ENCODE measurements around the gene KIAA1328.

KIAA1328 gene

DNA sequence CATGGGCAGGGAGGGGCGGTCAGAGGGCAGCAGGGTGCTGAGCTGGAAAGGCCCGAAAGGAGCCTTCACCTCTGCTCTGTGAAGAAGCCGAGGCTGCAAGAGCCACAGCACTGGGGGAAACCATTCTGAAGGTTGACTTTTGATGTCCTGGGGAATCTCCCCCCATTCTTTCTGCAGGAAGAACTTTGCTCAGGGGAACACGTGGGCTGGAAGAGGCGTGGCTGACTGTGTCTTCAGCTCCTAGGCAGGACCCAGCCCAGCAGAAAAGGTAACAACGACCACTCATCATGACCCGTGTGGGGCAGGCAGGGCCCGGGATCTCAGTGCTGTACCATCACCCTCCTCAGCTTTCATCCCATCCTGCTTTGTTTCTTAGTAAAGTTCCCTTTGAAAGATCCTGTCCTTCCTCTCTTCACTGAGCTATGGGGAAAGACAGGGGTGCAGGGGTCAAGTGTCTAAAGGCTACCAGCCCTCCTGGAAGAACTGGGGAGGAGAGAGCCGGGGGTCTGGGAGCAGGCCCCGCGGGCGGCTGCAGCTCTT, 424.0 kb downstream of the KIAA1328 start:
- no peak for DNase-seq (ENCODE audit: low read depth in 2 of 2)

DNA sequence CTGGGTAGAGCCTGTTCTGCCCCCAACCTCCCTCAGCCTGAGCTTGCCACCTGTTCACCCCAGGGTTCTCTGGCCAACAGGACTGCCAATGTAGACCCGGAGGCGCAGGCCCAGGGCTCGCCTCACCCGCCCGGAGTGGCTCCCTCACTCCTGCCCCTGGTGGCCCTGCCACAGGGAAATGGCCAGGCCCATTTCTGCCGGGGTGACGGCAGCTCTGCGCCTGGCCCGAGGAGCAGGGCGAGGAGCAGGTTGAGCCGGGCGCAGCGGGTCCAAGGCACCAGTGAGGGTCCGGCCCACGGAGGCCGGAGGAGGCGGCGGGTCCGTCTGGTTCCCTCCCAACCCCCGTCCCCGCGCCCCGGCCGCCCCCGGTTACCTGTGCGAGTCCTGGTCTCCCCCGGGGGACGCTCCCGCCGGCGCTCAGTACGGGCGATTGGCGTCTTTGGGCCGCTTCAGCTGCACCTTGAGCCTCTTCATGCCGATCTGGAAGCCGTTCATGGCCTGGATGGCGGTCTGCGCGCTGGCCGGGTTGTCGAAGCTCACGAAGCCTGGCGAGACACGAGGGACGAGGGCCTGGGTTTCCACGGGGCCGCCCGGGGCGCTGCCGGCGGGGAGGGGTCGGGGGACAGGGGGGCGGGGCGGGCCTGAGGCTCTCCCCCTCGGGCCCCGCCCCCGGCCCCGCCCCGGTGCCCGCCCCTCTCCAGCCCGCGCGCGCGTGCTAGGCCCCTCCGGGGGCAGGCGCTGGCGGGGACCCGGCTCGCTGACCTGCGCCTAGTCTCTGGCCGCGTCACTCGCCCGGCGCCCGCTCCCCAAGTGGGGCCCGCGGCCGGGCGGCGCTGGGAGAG, 424.7 kb downstream of the KIAA1328 start:
- DNase-seq (ENCODE audit: low read depth in 2 of 2), result no peak

DNA sequence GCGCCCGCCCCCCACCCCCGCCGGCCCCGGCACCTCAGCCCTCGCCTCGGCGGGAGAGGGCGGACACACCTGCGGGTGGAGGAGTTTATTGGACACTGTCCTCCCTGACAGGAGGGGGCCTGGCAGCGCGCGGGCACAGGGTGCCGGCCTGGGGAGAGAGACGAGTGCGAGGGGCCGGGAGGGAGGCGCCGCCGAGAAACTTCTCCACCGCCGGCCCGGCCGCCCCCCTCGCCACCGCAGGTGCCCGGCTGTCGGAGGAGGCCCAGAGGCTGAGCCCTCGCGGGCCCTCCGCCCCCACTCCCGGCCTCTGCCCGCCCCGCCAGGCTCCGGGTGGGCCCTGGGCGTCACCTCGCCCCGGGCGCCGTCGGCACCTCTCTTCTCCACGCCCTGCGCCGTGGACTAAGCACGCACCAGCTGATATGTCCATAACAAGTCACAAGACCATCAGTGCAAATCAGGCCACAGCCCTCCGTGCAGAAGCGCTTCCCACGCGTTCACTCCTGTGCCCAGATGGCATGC, 425.4 kb downstream of the KIAA1328 start:
- DNase-seq (ENCODE audit: low read depth in 2 of 2), result no peak

DNA sequence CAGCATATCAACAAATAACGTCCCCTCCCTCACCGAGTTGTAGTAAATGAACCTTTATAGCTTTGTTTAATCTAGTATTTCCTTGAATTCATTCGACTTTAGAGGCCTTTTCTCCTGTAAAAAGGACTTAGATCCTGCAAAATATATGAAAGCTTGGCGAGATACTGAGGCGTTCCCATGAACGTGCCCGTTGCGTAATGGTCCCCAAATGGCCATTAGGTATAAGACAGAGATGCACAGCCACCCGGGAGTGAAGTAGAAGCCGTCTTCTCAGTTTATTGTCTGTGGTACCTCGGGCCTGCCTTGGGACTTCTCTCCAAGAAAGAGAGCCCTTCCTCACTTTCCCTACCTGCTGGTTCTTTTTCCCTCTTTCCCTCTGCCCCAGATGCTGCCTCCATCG, 426.0 kb downstream of the KIAA1328 start:
- no peak for DNase-seq (ENCODE audit: low read depth in 2 of 2)

DNA sequence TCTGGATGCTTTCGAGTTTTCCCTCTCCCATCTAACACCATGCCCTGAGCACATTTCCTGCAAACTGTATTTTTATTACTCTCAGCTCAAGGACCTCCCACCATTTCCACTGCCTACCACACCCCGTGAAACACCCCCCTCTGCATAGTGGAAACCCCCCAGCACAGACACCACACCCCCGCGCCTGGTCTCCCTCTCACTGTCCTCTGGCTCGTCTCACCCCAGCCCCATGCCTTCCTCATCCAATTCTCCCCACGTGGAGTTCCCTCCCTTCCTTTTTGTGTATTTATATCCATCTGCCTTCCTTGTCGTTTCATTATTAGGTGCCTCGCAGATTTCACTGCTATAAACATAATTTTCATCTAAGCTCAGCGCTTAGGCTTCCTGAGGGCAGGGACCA, 429.2 kb downstream of the KIAA1328 start:
- no peak for DNase-seq (ENCODE audit: low read depth in 2 of 2)

DNA sequence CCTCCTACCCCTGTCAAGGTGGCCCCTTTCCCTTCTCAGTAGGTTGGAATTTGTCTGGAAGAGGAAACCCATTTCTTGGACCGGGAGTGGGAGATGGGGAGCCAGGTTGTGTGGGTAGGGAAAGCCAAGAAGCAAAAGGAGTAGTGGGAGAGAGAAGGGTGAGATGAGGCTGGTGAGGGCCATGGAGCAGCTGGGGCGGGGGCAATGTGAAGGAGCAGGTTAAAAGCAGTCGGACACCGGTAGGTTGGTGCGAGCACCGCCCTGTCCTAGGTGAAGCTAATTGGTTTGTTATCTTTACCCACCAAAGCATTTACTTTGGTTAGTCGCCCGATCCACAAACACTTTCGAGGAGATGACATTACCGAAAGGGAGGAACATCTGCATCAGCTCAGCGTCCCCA, 429.9 kb downstream of the KIAA1328 start:
- DNase-seq (ENCODE audit: low read depth in 2 of 2), result no peak

DNA sequence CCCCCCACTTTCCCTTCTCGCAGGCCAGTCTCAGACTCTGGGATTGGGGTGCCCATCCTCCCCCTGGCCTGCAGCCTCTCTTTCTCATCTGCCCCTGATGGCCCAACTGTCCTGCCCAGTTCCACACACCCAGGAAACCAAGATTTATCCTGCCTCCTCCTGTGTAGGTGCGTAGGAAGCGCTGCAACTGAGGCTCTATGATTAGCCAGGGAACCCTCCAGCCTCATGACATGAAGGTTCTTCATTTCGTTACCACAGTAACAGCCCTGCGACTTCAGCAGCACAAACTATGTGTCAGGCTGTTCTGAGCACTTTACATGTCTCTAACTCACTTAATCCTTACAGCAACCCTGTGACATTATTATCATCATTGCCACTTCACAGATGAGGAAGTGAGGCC, 430.8 kb downstream of the KIAA1328 start:
- DNase-seq (ENCODE audit: low read depth in 2 of 2), result no peak

DNA sequence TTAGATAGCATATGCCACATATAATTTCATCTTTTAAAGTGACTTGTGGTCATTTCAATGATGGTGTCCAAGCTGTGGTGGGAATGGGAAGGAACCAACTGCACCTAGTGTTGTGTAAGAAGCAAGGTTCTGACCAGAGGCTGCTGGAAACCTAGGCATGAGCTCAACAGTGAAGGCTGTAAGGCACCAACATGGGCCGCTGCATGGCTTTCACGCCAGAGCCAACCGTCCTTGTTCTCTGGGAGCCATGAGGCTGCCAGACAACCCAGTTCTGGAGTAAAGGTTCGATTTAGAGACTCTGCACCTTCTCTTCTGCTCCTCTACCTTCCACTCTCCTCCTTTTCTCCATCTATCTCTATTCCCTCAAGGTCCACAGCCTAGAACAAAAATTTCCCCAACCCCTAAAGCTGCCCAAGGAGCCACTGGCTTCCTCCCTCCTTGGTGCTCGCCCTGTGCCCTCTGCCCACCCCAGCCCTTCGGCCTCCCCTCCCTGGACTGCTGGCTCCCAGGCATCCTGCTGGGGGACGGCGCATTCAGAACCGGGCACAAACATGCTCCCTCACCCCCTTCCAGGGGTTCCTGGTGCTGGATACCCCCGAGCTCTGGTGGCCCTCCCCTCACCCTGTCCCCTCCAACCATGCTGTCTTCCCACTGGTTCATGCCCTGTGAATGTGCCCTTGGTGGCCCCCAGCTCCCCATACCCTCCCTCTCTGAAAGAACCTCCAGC, 431.6 kb downstream of the KIAA1328 start:
- DNase-seq (ENCODE audit: low read depth in 2 of 2), result no peak

DNA sequence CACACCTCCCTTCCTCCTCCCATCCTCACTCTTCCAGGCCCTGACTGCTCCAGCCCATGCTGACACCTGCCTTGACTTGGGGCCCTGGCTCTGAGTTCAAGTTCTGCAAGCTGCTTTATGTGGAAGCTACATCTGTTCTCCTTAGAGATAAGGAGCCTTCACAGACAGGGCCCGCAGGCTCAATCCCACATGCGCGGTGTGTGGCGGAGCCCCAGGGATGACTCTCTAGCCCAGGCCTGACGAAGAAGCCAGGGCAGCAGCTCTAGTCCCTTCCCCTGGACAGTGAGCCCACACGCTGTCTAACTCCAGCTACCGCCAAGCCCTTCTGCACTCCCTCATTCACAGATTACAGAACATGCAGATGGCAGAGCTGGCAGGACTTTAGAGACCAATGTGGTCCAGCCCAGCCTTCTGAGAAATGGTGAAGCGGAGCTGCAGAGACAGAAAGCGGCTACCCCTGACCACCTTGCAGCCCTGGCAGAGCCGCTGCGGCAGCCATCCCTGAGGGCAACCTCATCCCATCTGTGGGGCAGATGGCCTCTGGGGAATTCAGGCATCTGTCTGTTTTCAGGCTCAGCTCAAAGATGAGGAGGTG, 432.4 kb downstream of the KIAA1328 start:
- DNase-seq (ENCODE audit: low read depth in 2 of 2), result no peak

DNA sequence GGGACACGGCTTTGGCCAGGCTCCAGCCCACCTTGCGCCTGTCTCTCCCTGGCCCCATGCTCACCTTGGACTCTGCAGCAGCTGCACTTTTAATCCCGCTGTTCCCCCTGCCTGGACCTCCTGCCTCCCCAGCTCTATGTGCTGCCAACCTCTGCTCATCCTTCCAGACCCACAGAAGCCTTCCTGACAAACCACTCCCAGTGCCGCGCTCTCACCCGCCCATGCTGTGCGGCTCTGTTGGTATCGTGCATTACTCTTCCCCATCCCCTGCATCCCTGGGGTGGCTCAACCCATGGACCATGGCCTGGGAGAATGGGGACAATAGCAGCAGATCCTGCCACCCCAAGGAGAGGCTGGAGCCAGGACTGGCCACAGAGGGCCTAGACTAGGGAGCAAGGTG, 433.1 kb downstream of the KIAA1328 start:
- DNase-seq (ENCODE audit: low read depth in 2 of 2), result no peak

DNA sequence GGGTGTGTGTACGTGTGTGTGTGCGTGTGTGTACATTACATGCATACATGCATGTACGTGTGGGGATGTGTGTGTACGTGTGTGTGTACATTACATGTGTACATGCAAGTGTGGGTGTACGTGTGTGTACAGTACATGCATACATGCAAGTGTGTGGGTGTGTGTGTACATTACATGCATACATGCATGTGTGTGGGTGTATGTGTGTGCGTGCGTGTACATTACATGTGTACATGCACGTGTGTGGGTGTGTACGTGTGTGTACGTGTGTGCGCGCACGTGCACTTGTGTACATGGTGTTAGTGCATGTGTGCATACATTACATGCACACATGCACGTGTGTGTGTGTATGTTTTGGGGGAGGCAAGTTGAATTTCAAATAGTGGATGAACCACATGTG, 436.0 kb downstream of the KIAA1328 start:
- no peak for DNase-seq (ENCODE audit: low read depth in 2 of 2)

DNA sequence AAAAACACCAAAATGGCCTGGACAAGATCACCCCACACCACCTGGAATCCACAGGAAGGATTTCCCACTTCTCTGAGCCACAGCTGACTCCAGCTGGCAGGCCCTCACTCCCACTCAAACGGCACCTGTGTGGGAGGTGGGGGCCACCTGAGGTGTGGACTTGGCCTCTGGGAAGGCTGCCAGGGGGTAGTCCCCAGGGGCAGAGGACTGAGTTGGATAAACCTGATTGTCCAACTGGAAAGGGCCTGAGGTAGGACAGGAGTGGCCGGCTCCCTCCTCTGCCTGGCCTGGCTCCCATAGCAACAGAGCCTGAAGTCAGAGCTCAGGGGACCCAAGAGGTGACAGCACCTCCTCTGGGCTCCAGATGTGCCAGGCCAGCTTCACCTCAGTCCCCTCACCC, 436.5 kb downstream of the KIAA1328 start:
- no peak for DNase-seq (ENCODE audit: low read depth in 2 of 2)

DNA sequence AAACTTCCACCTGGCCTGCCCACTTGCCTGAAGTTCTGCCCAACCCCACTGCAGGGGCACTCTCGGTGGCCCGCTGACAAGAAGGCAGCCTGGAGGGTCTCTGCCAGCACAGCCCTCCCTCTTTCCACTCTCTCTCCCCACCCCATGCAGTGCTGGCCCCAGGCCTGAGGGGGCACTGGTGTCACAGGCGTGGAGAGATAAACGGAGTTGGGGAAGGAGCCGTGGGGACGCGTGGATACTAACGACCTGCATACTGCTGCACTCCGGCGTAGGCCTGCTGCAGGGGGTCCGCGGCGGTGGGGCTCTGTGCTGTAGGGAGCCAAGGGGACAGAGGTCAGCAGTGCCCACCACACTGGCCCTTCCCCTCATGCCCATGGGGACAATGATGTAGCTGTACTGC, 437.4 kb downstream of the KIAA1328 start:
- DNase-seq (ENCODE audit: low read depth in 2 of 2), result no peak

DNA sequence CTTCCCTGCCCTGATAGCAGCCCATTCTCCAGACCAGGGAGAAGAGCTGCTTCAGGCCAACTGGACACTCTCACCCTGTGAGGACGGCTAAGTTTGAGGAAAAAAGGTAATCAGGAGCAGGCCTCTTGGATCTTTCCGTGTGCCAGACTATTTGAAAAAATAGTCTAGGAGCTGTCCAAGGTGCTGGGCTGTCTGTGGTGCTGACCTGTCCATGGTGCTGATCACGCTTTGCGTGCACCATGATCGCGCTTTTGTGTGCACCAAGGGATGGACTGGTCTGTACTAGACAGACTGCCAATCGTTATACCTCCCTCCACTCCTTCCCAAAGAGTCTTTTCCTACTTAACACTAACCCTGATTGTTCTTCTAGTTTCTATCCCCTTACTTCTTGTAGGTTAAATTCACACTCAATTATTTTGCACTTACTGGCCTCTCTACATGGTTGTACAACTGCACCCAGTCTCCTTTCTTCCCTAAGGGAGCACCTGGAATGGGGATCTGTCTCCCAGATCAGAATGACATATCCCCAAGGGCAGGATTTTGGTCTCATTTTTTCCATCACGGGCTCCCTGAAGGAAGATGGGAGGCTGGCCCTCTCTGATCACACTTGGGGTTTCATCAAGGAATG, 441.2 kb downstream of the KIAA1328 start:
- DNase-seq (ENCODE audit: low read depth in 2 of 2), result no peak

DNA sequence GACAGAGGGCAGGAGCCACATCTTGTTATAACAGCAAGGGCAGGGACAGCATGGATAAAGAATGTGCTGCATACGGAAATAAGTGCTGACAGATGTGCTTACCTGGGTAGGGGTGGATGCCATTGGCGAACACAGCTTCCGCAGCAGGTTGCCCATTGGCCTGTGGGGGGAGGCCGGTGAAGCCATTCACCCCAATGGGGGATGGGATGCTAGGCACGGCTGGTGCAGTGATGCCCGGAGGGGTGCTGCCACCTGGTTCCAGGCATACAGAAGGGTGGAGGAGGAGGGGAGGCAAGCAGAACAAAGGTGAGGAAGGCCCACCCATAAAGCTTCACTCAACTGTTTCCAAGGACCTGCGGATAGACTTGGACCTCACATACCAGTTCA, 441.7 kb downstream of the KIAA1328 start:
- no peak for DNase-seq (ENCODE audit: low read depth in 2 of 2)

DNA sequence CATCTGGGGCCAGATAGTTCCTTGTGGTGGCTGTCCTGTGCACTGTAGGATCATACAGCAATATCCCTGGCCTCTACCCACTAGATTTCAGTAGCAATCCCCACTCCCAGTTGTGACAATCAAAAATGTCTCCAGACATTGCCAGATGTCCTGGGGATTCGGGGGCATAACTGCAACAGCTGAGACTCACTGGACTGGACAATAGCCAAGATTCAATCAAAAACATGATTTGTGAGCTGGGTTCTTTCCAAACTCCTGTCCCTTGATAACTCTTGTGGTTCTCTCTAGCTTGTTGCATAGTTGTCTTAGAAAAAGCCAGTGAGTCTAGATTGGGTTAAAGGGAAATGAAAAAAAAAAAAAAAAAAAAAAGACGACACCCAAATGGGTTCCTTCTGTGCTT, 443.3 kb downstream of the KIAA1328 start:
- DNase-seq (ENCODE audit: low read depth in 2 of 2), result no peak

DNA sequence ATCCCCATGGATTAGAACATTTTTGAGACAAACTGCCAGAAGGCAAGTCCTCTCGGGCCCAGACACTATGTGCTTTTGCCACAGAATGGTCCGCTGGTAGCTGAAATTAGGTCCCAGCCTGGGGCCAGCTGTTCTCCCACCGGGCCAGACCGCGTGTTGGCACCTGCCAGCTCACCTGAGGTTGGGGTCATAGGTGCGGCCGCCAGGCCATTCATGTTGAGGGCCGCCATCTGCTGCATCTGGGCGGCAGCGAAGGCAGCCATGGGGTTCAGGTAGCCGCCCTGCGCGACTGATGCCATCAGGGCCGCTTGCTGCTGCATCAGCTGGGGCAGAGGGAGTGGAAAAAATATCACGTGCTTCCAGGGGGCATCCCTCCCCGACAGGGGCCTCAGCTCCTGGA, 443.9 kb downstream of the KIAA1328 start:
- no peak for DNase-seq (ENCODE audit: low read depth in 2 of 2)

DNA sequence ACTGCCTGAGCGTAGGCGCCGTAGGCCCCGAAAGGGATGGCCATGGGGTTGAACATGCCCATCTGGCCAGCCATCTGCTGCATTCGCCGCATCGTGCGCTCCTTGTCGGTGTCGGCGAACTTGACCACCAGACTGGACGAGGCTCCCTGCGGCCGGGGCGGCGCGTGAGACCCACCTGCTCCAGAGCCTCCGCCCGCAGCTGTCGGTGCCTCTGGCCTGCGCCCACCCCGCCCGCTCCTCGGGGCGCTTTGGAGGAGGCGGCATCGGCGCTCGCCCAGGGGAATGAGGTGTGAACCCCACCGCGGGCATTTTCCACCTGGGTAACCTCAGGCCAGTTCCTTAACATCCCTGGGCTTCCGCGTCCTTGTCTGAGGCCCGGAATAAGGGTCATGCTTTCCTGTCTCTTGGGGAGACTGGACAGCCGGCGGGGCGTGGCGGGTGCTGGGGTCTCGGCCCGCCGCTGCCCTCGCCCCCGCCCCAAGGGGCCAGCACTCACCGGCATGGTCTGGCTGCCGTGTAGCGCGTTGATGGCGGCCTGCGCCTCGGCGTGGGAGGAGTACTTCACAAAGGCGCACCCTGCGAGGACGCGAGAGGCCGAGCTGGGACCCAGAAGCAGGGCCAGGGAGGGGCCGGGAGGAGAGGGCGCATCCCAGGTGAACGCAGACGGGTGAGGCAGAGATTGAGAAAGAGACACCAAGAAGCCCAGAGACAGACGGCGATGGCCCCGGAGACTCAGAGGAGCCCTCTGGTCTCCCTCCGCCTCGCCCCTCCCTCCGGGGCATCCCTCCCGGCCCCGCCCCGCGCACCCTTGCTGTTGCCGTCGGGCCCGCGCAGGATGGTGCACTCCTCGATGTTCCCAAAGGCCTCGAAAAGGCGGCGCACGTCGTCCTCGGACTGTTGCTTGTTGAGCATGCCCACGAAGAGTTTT, 445.6 kb downstream of the KIAA1328 start:
- no peak for DNase-seq (ENCODE audit: low read depth in 2 of 2)

DNA sequence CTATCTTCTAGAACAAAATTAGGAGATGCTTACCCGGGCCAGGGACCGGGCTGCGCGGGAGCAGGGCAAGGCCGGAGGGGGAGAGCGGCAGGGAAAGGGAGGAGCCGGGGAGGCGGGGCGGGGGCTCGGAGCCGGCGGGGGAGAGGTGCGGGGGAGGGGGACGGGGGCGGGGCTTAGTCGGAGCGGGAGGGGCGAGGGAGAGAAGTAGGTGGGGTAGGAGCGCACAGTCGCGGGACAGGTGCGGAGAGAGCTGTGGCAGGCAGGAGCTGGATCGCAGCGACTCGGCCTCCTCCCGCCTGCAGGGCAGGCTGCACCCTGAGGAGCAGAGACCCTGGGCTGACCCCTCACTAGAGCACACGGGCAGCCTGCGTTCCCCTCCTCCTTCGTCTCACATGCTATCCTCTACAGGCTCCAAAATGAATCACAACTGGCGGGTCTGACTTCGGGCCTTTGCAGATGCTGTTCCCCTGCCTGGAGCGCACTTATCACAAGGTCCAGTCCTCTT, 446.4 kb downstream of the KIAA1328 start:
- DNase-seq (ENCODE audit: low read depth in 2 of 2), result no peak

DNA sequence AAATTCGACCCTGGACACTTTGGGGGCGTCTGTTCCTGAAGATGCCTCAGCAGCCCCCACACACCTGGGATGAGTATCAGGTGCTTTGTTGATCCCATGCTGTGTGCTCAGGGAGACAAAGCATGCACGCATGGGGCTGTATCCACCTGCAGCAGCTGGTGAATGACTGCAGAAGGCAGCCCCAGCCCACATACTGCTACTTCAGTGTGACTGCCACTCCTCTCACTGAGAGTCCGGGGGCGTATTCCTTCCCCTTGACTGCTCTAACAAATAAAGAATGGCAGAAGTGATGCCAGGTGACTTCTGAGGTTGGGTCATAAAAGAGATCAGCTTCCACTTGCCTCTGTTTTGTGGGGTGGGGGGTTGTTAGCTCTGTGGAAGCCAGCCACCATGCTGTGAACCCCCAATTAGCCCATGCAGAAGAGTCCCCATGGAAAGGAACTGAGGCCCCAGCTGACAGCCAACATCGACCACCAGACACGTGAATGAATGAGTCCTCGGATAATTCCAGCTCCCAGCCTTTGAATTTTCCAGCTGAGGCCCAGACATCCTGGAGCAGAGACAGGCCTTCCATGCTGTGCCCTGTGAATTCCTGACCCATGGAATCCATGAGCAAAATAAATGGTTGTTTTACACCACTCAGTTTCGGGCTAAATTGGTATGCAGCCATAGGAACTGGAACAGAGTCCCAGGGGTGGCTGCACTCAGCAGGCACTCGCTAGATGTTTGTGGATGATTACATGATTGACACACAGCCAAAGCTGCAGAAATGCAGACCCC, 447.4 kb downstream of the KIAA1328 start:
- no peak for DNase-seq (ENCODE audit: low read depth in 2 of 2)

Data from stimulated activated CD4-positive, alpha-beta T cell treated with anti-CD3 and anti-CD28 coated beads, Interleukin-1b, Interleukin-23, amount 100 ng/mL, for 4 hours (primary cell).